ENCODE measurements around the gene TRIM14.

- TF ChIP-seq CTCF (IDR thresholded peaks at IDR 0.05) (no peak), POLR2AphosphoS5 (IDR thresholded peaks at IDR 0.05; ENCODE audit: insufficient read depth in 1 of 2, low read depth in 1 of 2) (no peak)
These were observed 31.1 kb upstream of the TRIM14 start for GRCh38 chr9:98150164-98150563.

Data from vagina (tissue), 2 donors.